Neural progenitor cell (in vitro differentiated cells): ENCODE data around the gene ARHGAP4. TPM values are rescaled to one million over a fixed set of nuclear protein-coding genes. Genes with fewer than 3 reads are reported as not detected.

Experiments used
- DNase-seq: peaks from one replicate; pipeline ENCODE4 v3.0.0-alpha.2; 2016; ENCODE audit warnings: low spot score
- H2AFZ ChIP-seq: fragments of 200-600 bp; sonication (generic); replicated peaks from 2 replicates; pipeline ENCODE4 v1.6.1; 2016; ENCODE audit warnings: antibody characterized with exemption
- H3F3A ChIP-seq: fragments of 200-600 bp; sonication (generic); 2 replicates; pipeline ENCODE4 v1.6.1; 2016; ENCODE audit warnings: antibody characterized with exemption, low read depth
- H3K27ac ChIP-seq: fragments of 200-600 bp; sonication (generic); 2 replicates; pipeline ENCODE4 v1.5.1; 2016; ENCODE audit warnings: mild to moderate bottlenecking
- H3K27me3 ChIP-seq: fragments of 200-600 bp; sonication (generic); 2 replicates; pipeline ENCODE4 v1.6.1; 2016; ENCODE audit warnings: mild to moderate bottlenecking, moderate library complexity
- H3K36me3 ChIP-seq: fragments of 200-600 bp; sonication (generic); 2 replicates; pipeline ENCODE4 v1.5.1; 2016
- H3K4me1 ChIP-seq: fragments of 200-600 bp; sonication (generic); 2 replicates; pipeline ENCODE4 v1.6.1; 2016; ENCODE audit warnings: mixed run types
- H3K4me2 ChIP-seq: fragments of 200-600 bp; sonication (generic); 2 replicates; pipeline ENCODE4 v1.6.1; 2016
- H3K4me3 ChIP-seq: fragments of 200-600 bp; sonication (generic); 2 replicates; pipeline ENCODE4 v1.5.1; 2016
- H3K79me2 ChIP-seq: fragments of 200-600 bp; sonication (generic); 2 replicates; pipeline ENCODE4 v1.6.1; 2016; ENCODE audit warnings: low read depth
- H3K9ac ChIP-seq: fragments of 200-600 bp; sonication (generic); 2 replicates; pipeline ENCODE4 v1.6.1; 2016
- H3K9me3 ChIP-seq: fragments of 200-600 bp; sonication (generic); 2 replicates; pipeline ENCODE4 v1.5.1; 2016; ENCODE audit warnings: low read depth
- H4K20me1 ChIP-seq: fragments of 200-600 bp; sonication (generic); 2 replicates; pipeline ENCODE4 v1.6.1; 2016; ENCODE audit warnings: low read depth
- H3K27ac Mint-ChIP-seq: 3 replicates; pipeline ENCODE4 v1.8.0; 2021; ENCODE audit warnings: mixed read lengths
- H3K27me3 Mint-ChIP-seq: 2 replicates; pipeline ENCODE4 v1.8.0; 2022; ENCODE audit warnings: low read depth, mild to moderate bottlenecking, inconsistent platforms, moderate library complexity, mixed read lengths; ENCODE audit not compliant: insufficient read depth
- H3K36me3 Mint-ChIP-seq: 3 replicates; pipeline ENCODE4 v1.8.0; 2021; ENCODE audit warnings: mixed read lengths
- H3K4me1 Mint-ChIP-seq: 3 replicates; pipeline ENCODE4 v1.8.0; 2021; ENCODE audit warnings: mixed read lengths
- H3K4me3 Mint-ChIP-seq: 3 replicates; pipeline ENCODE4 v1.8.0; 2021; ENCODE audit warnings: mild to moderate bottlenecking, moderate library complexity, mixed read lengths
- H3K9me3 Mint-ChIP-seq: 3 replicates; pipeline ENCODE4 v1.8.0; 2020; ENCODE audit warnings: mixed read lengths
- CTCF ChIP-seq: fragments of 200-600 bp; sonication (generic); IDR thresholded peaks from 2 replicates; pipeline ENCODE4 v1.5.1; 2017; ENCODE audit warnings: antibody characterized with exemption, mild to moderate bottlenecking
- EZH2 ChIP-seq: fragments of 200-600 bp; sonication (generic); IDR thresholded peaks from 2 replicates; pipeline ENCODE4 v1.6.1; 2017; ENCODE audit warnings: antibody characterized with exemption, mild to moderate bottlenecking, moderate library complexity
- EZH2phosphoT487 ChIP-seq: fragments of 200-600 bp; sonication (generic); IDR thresholded peaks from 2 replicates; pipeline ENCODE4 v1.6.1; 2017; ENCODE audit warnings: antibody characterized with exemption
- total RNA-seq: library from RNA; depleted of rRNA; stranded (reverse); fragments of >200 nt; gene quantifications from 2 replicates; pipeline ENCODE4 v1.2.3, GENCODE V29; 2015; ENCODE audit warnings: low replicate concordance

ARHGAP4 gene
- total RNA-seq, 1 donor from 2014 or later, result 5.1 TPM

- no peak for TF ChIP-seq EZH2phosphoT487
- TF ChIP-seq CTCF, result no peak
- TF ChIP-seq EZH2, result no peak
Measured at GRCh38 chrX:153910446-153910845, 15.6 kb downstream of the ARHGAP4 start.

GRCh38 chrX:153909980-153910360, 16.1 kb downstream of the ARHGAP4 start:
- no peak overlapping the region for H3K4me3 Mint-ChIP-seq
- Histone ChIP-seq H2AFZ (no peak overlapping the region), H3K27me3 (no peaks in the 10 kb centered on the region), H3K79me2 (no peaks in the 10 kb centered on the region), H3K36me3 (no peaks in the 10 kb centered on the region), H3K9ac (no peak overlapping the region), H3K4me1 (no peaks in the 10 kb centered on the region), H4K20me1 (no peaks in the 10 kb centered on the region), H3F3A (no peaks in the 10 kb centered on the region), H3K27ac (no peak overlapping the region), H3K4me2 (no peak overlapping the region), H3K4me3 (no peak overlapping the region), H3K9me3 (no peaks in the 10 kb centered on the region)
- H3K27ac Mint-ChIP-seq, result no peak overlapping the region
- peaks cover 4% of the 10 kb centered on the region for H3K4me1 Mint-ChIP-seq
- DNase-seq, result no peak
- peaks cover 17% of the 10 kb centered on the region for H3K9me3 Mint-ChIP-seq
- TF ChIP-seq EZH2phosphoT487 (no peak), CTCF (no peak), EZH2 (no peak)
- H3K36me3 Mint-ChIP-seq, result no peaks in the 10 kb centered on the region
- H3K27me3 Mint-ChIP-seq, result no peaks in the 10 kb centered on the region

More at GRCh38 chrX:153910446-153910845, 15.6 kb downstream of the ARHGAP4 start:
- H3K4me1 ChIP-seq, result no peaks in the 10 kb centered on the region
- no peak overlapping the region for H3K4me3 ChIP-seq
- no peak overlapping the region for H3K4me2 ChIP-seq
- no peak overlapping the region for H3K27ac ChIP-seq
- H3K4me3 Mint-ChIP-seq, result no peak overlapping the region
- no peaks in the 10 kb centered on the region for H3K9me3 ChIP-seq
- no peaks in the 10 kb centered on the region for H4K20me1 ChIP-seq
- no peaks in the 10 kb centered on the region for H3F3A ChIP-seq
- H3K79me2 ChIP-seq, result no peaks in the 10 kb centered on the region
- no peaks in the 10 kb centered on the region for H3K36me3 ChIP-seq
- peaks cover 17% of the 10 kb centered on the region for H3K9me3 Mint-ChIP-seq
- H3K27me3 Mint-ChIP-seq, result no peaks in the 10 kb centered on the region
- no peaks in the 10 kb centered on the region for H3K36me3 Mint-ChIP-seq
- H3K4me1 Mint-ChIP-seq, result peaks cover 4% of the 10 kb centered on the region
- no peak for DNase-seq
- no peak overlapping the region for H3K9ac ChIP-seq
- H3K27me3 ChIP-seq, result no peaks in the 10 kb centered on the region
- H2AFZ ChIP-seq, result no peak overlapping the region
- H3K27ac Mint-ChIP-seq, result no peak overlapping the region

GRCh38 chrX:153909024-153909979, 16.8 kb downstream of the ARHGAP4 start:
- no peak overlapping the region for H3K27ac ChIP-seq
- Mint-ChIP-seq H3K9me3 (peaks cover 19% of the 10 kb centered on the region), H3K27me3 (no peaks in the 10 kb centered on the region), H3K36me3 (no peaks in the 10 kb centered on the region), H3K4me1 (peaks cover 4% of the 10 kb centered on the region), H3K4me3 (no peak overlapping the region), H3K27ac (no peak overlapping the region)
- no peak overlapping the region for H2AFZ ChIP-seq
- H3K36me3 ChIP-seq, result no peaks in the 10 kb centered on the region
- H3K27me3 ChIP-seq, result no peaks in the 10 kb centered on the region
- H3K9ac ChIP-seq, result no peak overlapping the region
- DNase-seq, result peak; percentile 66
- H4K20me1 ChIP-seq, result no peaks in the 10 kb centered on the region
- no peak for TF ChIP-seq EZH2
- no peak for TF ChIP-seq CTCF
- no peak for TF ChIP-seq EZH2phosphoT487
- no peak overlapping the region for H3K4me2 ChIP-seq
- H3K79me2 ChIP-seq, result no peaks in the 10 kb centered on the region
- no peaks in the 10 kb centered on the region for H3K4me1 ChIP-seq
- H3K4me3 ChIP-seq, result no peak overlapping the region
- H3K9me3 ChIP-seq, result no peaks in the 10 kb centered on the region
- no peaks in the 10 kb centered on the region for H3F3A ChIP-seq
